IMR-90 (cell line): Measurements from ENCODE around the gene KCNA10. TPM values are rescaled to one million over a fixed set of nuclear protein-coding genes. Genes with fewer than 3 reads are reported as not detected.

Experiments
- ATAC-seq: fragments of 200-7000 bp; cut with Tn5 transposase; 2 replicates; pipeline ENCODE4 v1.9.1; 2020; ENCODE audit warnings: low read depth, mild to moderate bottlenecking, moderate library complexity
- BruUV-seq: library from RNA; stranded (reverse); fragments of 400-500 nt; replicated peaks from 2 replicates; lab custom pipeline; 2021; lab: Mats Ljungman, UMichigan
- CTCF ChIA-PET: fragments of 300-600 bp; formaldehyde crosslinking; extraction: SDS; loops from one replicate; lab custom pipeline; 2021; ENCODE audit warnings: antibody characterized with exemption; lab: Yijun Ruan, JAX
- POLR2A ChIA-PET: fragments of 300-600 bp; sonication (Branson Sonifier 250); formaldehyde crosslinking; loops from one replicate; lab custom pipeline; 2022; ENCODE audit warnings: antibody characterized with exemption; ENCODE audit not compliant: unreplicated experiment; lab: Charles Lee
- DNase-seq: peaks from one replicate; pipeline ENCODE4 v3.0.0; 2013
- H2AFZ ChIP-seq: replicated peaks from 2 replicates; pipeline ENCODE3; 2013; ENCODE audit warnings: low read length, mild to moderate bottlenecking; ENCODE audit not compliant: poor library complexity
- H2AK5ac ChIP-seq: 2 replicates; pipeline ENCODE4 v1.6.1; 2013; ENCODE audit warnings: low read depth, low read length, inconsistent platforms
- H2AK9ac ChIP-seq: replicated peaks from 2 replicates; pipeline ENCODE3; 2013; ENCODE audit warnings: mild to moderate bottlenecking, low read depth, low read length, moderate library complexity; ENCODE audit not compliant: poor library complexity
- H2BK120ac ChIP-seq: 2 replicates; pipeline ENCODE4 v1.6.1; 2013; ENCODE audit warnings: low read depth, low read length, inconsistent platforms
- H2BK15ac ChIP-seq: 3 replicates; pipeline ENCODE4 v1.6.1; 2013; ENCODE audit warnings: low read depth, low read length, inconsistent platforms
- H2BK20ac ChIP-seq: 2 replicates; pipeline ENCODE4 v1.6.1; 2013; ENCODE audit warnings: low read depth, mild to moderate bottlenecking, inconsistent platforms, low read length, moderate library complexity
- H2BK5ac ChIP-seq: 2 replicates; pipeline ENCODE4 v1.6.1; 2013; ENCODE audit warnings: mild to moderate bottlenecking, low read depth, low read length, inconsistent platforms; ENCODE audit not compliant: poor library complexity, severe bottlenecking
- H3K14ac ChIP-seq: replicated peaks from 2 replicates; pipeline ENCODE4 v1.6.1; 2013; ENCODE audit warnings: low read depth, low read length, inconsistent platforms
- H3K18ac ChIP-seq: 2 replicates; pipeline ENCODE4 v1.6.1; 2013; ENCODE audit warnings: low read depth, low read length, control low read depth
- H3K23ac ChIP-seq: 2 replicates; pipeline ENCODE4 v1.6.1; 2013; ENCODE audit warnings: low read depth, low read length, inconsistent platforms
- H3K27ac ChIP-seq: 2 replicates; pipeline ENCODE4 v1.5.1; 2013; ENCODE audit warnings: mild to moderate bottlenecking, control low read depth, low read length; ENCODE audit not compliant: insufficient read depth
- H3K27me3 ChIP-seq: 2 replicates; pipeline ENCODE4 v1.6.1; 2013; ENCODE audit warnings: low read length; ENCODE audit not compliant: control insufficient read depth, insufficient read depth
- H3K36me3 ChIP-seq: 2 replicates; pipeline ENCODE4 v1.6.1; 2013; ENCODE audit warnings: low read length, mixed read lengths; ENCODE audit not compliant: control insufficient read depth, insufficient read depth
- H3K4ac ChIP-seq: 2 replicates; pipeline ENCODE4 v1.6.1; 2013; ENCODE audit warnings: low read depth, low read length, inconsistent platforms
- H3K4me1 ChIP-seq: 2 replicates; pipeline ENCODE4 v1.6.1; 2013; ENCODE audit warnings: low read length, mixed read lengths; ENCODE audit not compliant: control insufficient read depth, insufficient read depth
- H3K4me2 ChIP-seq: 2 replicates; pipeline ENCODE4 v1.6.1; 2013; ENCODE audit warnings: low read depth, mild to moderate bottlenecking, control low read depth, low read length, moderate library complexity
- H3K4me3 ChIP-seq: 2 replicates; pipeline ENCODE4 v1.5.1; 2013; ENCODE audit warnings: low read depth, mild to moderate bottlenecking, control low read depth, low read length, moderate library complexity; ENCODE audit not compliant: insufficient read depth
- H3K56ac ChIP-seq: 2 replicates; pipeline ENCODE4 v1.6.1; 2013; ENCODE audit warnings: low read length, inconsistent platforms; ENCODE audit not compliant: insufficient read depth; ENCODE audit errors: extremely low read depth
- H3K79me1 ChIP-seq, 2 experiments: 2 replicates each; pipeline ENCODE4 v1.6.1; 2013; ENCODE audit warnings: low read length in 2 of 2, inconsistent platforms in 1 of 2, low read depth in 1 of 2
- H3K9ac ChIP-seq: 2 replicates; pipeline ENCODE4 v1.6.1; 2013; ENCODE audit warnings: low read depth, low read length, control low read depth
- H3K9me1 ChIP-seq: 2 replicates; pipeline ENCODE4 v1.6.1; 2013; ENCODE audit warnings: low read length, inconsistent platforms; ENCODE audit not compliant: insufficient read depth
- H3K9me3 ChIP-seq: 2 replicates; pipeline ENCODE4 v1.6.1; 2013; ENCODE audit warnings: low read length; ENCODE audit not compliant: control insufficient read depth, insufficient read depth
- H4K20me1 ChIP-seq: 2 replicates; pipeline ENCODE4 v1.6.1; 2013; ENCODE audit warnings: low read length, inconsistent platforms; ENCODE audit not compliant: insufficient read depth
- H4K5ac ChIP-seq: 2 replicates; pipeline ENCODE4 v1.6.1; 2013; ENCODE audit warnings: mild to moderate bottlenecking, low read depth, low read length, control low read depth
- H4K8ac ChIP-seq, 2 experiments: 2 replicates each; pipeline ENCODE4 v1.6.1; 2013; ENCODE audit warnings: low read depth in 2 of 2, low read length in 2 of 2, control low read depth in 1 of 2, inconsistent platforms in 1 of 2
- H4K91ac ChIP-seq: 2 replicates; pipeline ENCODE4 v1.6.1; 2013; ENCODE audit warnings: low read depth, low read length, inconsistent platforms; ENCODE audit not compliant: insufficient read depth
- BHLHE40 ChIP-seq: fragments of 150-350 bp; IDR thresholded peaks from 2 replicates; pipeline ENCODE4 v1.6.1; 2016; ENCODE audit warnings: mild to moderate bottlenecking, low read depth, low read length
- CTCF ChIP-seq: conservative IDR thresholded peaks from 2 replicates; pipeline ENCODE4 v1.5.1; 2012; ENCODE audit warnings: mild to moderate bottlenecking, low read depth, low read length, improper control_type of control experiment
- ELK1 ChIP-seq: fragments of 150-350 bp; IDR thresholded peaks from 2 replicates; pipeline ENCODE4 v1.6.1; 2016; ENCODE audit warnings: low read depth, mild to moderate bottlenecking, low read length, moderate library complexity, borderline replicate concordance
- FOS ChIP-seq: fragments of 150-350 bp; IDR thresholded peaks from 2 replicates; pipeline ENCODE4 v1.6.1; 2016; ENCODE audit warnings: low read depth, low read length
- NFE2L2 ChIP-seq: fragments of 150-350 bp; IDR thresholded peaks from 2 replicates; pipeline ENCODE4 v1.6.1; 2016; ENCODE audit warnings: low read depth, mild to moderate bottlenecking, low read length
- RAD21 ChIP-seq: IDR thresholded peaks from 2 replicates; pipeline ENCODE4 v1.6.1; 2012; ENCODE audit warnings: low read length, improper control_type of control experiment
- USF2 ChIP-seq: fragments of 150-350 bp; IDR thresholded peaks from 2 replicates; pipeline ENCODE4 v1.6.1; 2017; ENCODE audit warnings: mild to moderate bottlenecking, antibody characterized with exemption, low read length, low read depth
- WGBS, 2 experiments: methylation state at CpG; one replicate each; pipeline versions ENCODE4 v1.1.5 to v1.1.7; 2013; ENCODE audit warnings: missing lambda C conversion rate in 2 of 2; ENCODE audit not compliant: insufficient read length in 1 of 2; ENCODE audit errors: extremely low coverage in 2 of 2; 5-methylcytosine and 5-hydroxymethylcytosine counted together
- dilution Hi-C: fragments of 300-500 bp; cut with HindIII; formaldehyde crosslinking; loops from one replicate; pipeline ENCODE4 v1.14.3; 2018; ENCODE audit warnings: low sequenced_read_pairs; ENCODE audit not compliant: unreplicated experiment
- in situ Hi-C: fragments of 300-500 bp; cut with MboI; formaldehyde crosslinking; loops from 3 replicates; pipeline ENCODE4 v1.14.3; 2019; ENCODE audit warnings: low sequenced_read_pairs, inconsistent platforms, mixed read lengths
- intact Hi-C: fragments of 100-400 bp; cut with micrococcal nuclease; formaldehyde crosslinking; loops from 2 replicates; pipeline ENCODE4 v1.10.0; 2022
- polyA plus RNA-seq, 3 experiments: library from polyadenylated mRNA; depleted of rRNA; stranded (reverse); fragments of >200 nt; gene quantifications; 2 replicates each; pipeline ENCODE4 v1.2.3, GENCODE V29; 2012; ENCODE audit warnings: low replicate concordance in 1 of 3
- total RNA-seq: library from RNA; depleted of rRNA; stranded (reverse); fragments of >200 nt; gene quantifications from 2 replicates; pipeline ENCODE4 v1.2.3, GENCODE V29; 2012

The KCNA10 gene
- total and polyA plus RNA-seq, 2 of the 4 experiments (the other 2 are of a cell fraction): not detected

- no peak overlapping the region for H2AK9ac ChIP-seq
- no peak overlapping the region for H2BK20ac ChIP-seq
- in situ Hi-C loops: no loop called here
- H4K91ac ChIP-seq: no peak overlapping the region; the same call in 1 of the 2 replicates
- DNase-seq (peak; percentile 87), ATAC-seq (peak; percentile 82)
- H4K20me1 ChIP-seq: no peaks in the 10 kb centered on the region
- CTCF ChIA-PET: interaction anchor here (1.4 to 1.5 kb wide), 2 partner anchors 17 to 18 kb away, joined by 3 read pairs; no protein-coding TSS in a partner anchor
- no peak overlapping the region; the same call in 1 of the 2 replicates for H2AK5ac ChIP-seq
- peaks cover 13% of the 10 kb centered on the region; the same call in 1 of the 2 replicates for H3K27me3 ChIP-seq
- H2BK120ac ChIP-seq: no peak overlapping the region
- H3K4me2 ChIP-seq: no peak overlapping the region
- no peak overlapping the region for H4K8ac ChIP-seq
- peaks cover 9% of the 10 kb centered on the region for H3K4me1 ChIP-seq
- TF ChIP-seq RAD21 (no peak), NFE2L2 (peak; percentile 46; the same call in 1 of the 2 replicates), CTCF (no peak), USF2 (no peak), BHLHE40 (peak; percentile 74; the same call in 1 of the 2 replicates), ELK1 (no peak), FOS (peak; percentile 91)
- peak overlapping the region; percentile 15 for H2AFZ ChIP-seq
- H3K36me3 ChIP-seq: no peaks in the 10 kb centered on the region
- H2BK15ac ChIP-seq: no peak overlapping the region
- H3K23ac ChIP-seq: no peak overlapping the region
- H3K79me1 ChIP-seq: no peaks in the 10 kb centered on the region
- intact Hi-C loops: no loop called here
- H3K4me3 ChIP-seq: no peak overlapping the region
- H2BK5ac ChIP-seq: peak overlapping the region; percentile 3
- no CpG with 5 or more reads among the region's 2 CpGs for WGBS, 2 experiments
- H3K9ac ChIP-seq: no peak overlapping the region
- no peaks in the 10 kb centered on the region for H3K9me3 ChIP-seq
- dilution Hi-C loops: no loop called here
- no peak overlapping the region for H3K4ac ChIP-seq
- no peak overlapping the region for H4K5ac ChIP-seq
- no TSS peak for BruUV-seq
- H3K9me1 ChIP-seq: 0 out of 2 replicates have a peak, but pooled peaks cover 8% of the 10 kb centered on the region
- no peak overlapping the region for H3K18ac ChIP-seq
- H3K27ac ChIP-seq: no peak overlapping the region
- POLR2A ChIA-PET: no interaction called here
- no peak overlapping the region for H3K14ac ChIP-seq
- no peak overlapping the region for H3K56ac ChIP-seq
These were observed 41.9 kb downstream of the KCNA10 start for GRCh38 chr1:110477041-110477440.
